ENCODE measurements around the gene PPFIA2. TPM values are rescaled to one million over a fixed set of nuclear protein-coding genes. Genes with fewer than 3 reads are reported as not detected.

The PPFIA2 gene
- total RNA-seq (2022) (not detected in 2 replicates), Bru-seq, nascent RNA (percentile 1 among the genes with signal in this experiment), BruChase-seq, experiment 1, labeled RNA remaining after a 2-hour chase (percentile 2 among the genes with signal in this experiment), BruChase-seq, experiment 2, labeled RNA remaining after a 6-hour chase (percentile 1 among the genes with signal in this experiment)
- long read RNA-seq = 0 reads

GRCh38 chr12:81759190-81760051, at the start of gene PPFIA2:
Gene PPFIA2, minus strand, starts transcription at chr12:81759350.
- POLR2A ChIA-PET = no interaction called here
- H3K36me3 Mint-ChIP-seq (ENCODE audit: insufficient read depth, unreplicated experiment) = no peaks in the 10 kb centered on the region
- Histone ChIP-seq H3K4me3 (ENCODE audit: low read depth, low read length) (peak within 1 kb of the TSS; percentile 2; the same call in 1 of the 2 replicates), H3K4me1 (no peaks in the 10 kb centered on the region), H3K27me3 (replicated peaks; ENCODE audit: control insufficient read depth, insufficient read depth, low read length) (no peaks in the 10 kb centered on the region), H3K9me3 (no peaks in the 10 kb centered on the region), H3K36me3 (ENCODE audit: control insufficient read depth, insufficient read depth, low read length) (no peaks in the 10 kb centered on the region)
- H3K4me1 Mint-ChIP-seq (ENCODE audit: low read depth, unreplicated experiment) = no peaks in the 10 kb centered on the region
- intact Hi-C loops (cut with micrococcal nuclease; ENCODE audit: unreplicated experiment) = no loop called here
- no peak for DNase-seq
- peak within 1 kb of the TSS; percentile 41 for H3K4me3 Mint-ChIP-seq (ENCODE audit: unreplicated experiment)
- TF ChIP-seq CTCF (IDR thresholded peaks at IDR 0.05; ENCODE audit: insufficient read depth in 1 of 2, low read depth in 1 of 2, low read length in 1 of 2, severe bottlenecking in 1 of 2, unreplicated experiment in 1 of 2) = no peak
- no peaks in the 10 kb centered on the region for H3K9me3 Mint-ChIP-seq (ENCODE audit: unreplicated experiment)
- CTCF ChIA-PET = no interaction called here
- no TSS peak for BruUV-seq (replicated peaks)
- no peak within 1 kb of the TSS for H3K27ac Mint-ChIP-seq (ENCODE audit: unreplicated experiment)
- H3K27me3 Mint-ChIP-seq (ENCODE audit: insufficient read depth, unreplicated experiment) = peaks cover 3% of the 10 kb centered on the region

- no TSS peak for BruUV-seq (replicated peaks)
- Mint-ChIP-seq H3K4me1 (ENCODE audit: low read depth, unreplicated experiment) (no peaks in the 10 kb centered on the region), H3K4me3 (ENCODE audit: unreplicated experiment) (no peak overlapping the region), H3K36me3 (ENCODE audit: insufficient read depth, unreplicated experiment) (no peaks in the 10 kb centered on the region), H3K27me3 (ENCODE audit: insufficient read depth, unreplicated experiment) (peaks cover 7% of the 10 kb centered on the region), H3K27ac (ENCODE audit: unreplicated experiment) (no peak overlapping the region), H3K9me3 (ENCODE audit: unreplicated experiment) (no peaks in the 10 kb centered on the region)
- H3K9me3 ChIP-seq = no peaks in the 10 kb centered on the region
- DNase-seq = no peak
- POLR2A ChIA-PET = no interaction called here
- intact Hi-C loops (cut with micrococcal nuclease; ENCODE audit: unreplicated experiment) = no loop called here
- CTCF ChIA-PET = no interaction called here
- no peaks in the 10 kb centered on the region for H3K4me1 ChIP-seq
- H3K36me3 ChIP-seq (ENCODE audit: control insufficient read depth, insufficient read depth, low read length) = no peaks in the 10 kb centered on the region
- TF ChIP-seq CTCF (IDR thresholded peaks at IDR 0.05; ENCODE audit: insufficient read depth in 1 of 2, low read depth in 1 of 2, low read length in 1 of 2, severe bottlenecking in 1 of 2, unreplicated experiment in 1 of 2) = no peak
- no peaks in the 10 kb centered on the region for H3K27me3 ChIP-seq (replicated peaks; ENCODE audit: control insufficient read depth, insufficient read depth, low read length)
- no peak overlapping the region for H3K4me3 ChIP-seq (ENCODE audit: low read depth, low read length)
These were observed 41.4 kb upstream of the PPFIA2 start for GRCh38 chr12:81800298-81801148.

- H3K36me3 ChIP-seq (ENCODE audit: control insufficient read depth, insufficient read depth, low read length) = no peaks in the 10 kb centered on the region
- Mint-ChIP-seq H3K9me3 (ENCODE audit: unreplicated experiment) (no peaks in the 10 kb centered on the region), H3K4me3 (ENCODE audit: unreplicated experiment) (no peak overlapping the region), H3K4me1 (ENCODE audit: low read depth, unreplicated experiment) (no peaks in the 10 kb centered on the region), H3K27ac (ENCODE audit: unreplicated experiment) (no peak overlapping the region), H3K36me3 (ENCODE audit: insufficient read depth, unreplicated experiment) (no peaks in the 10 kb centered on the region), H3K27me3 (ENCODE audit: insufficient read depth, unreplicated experiment) (peaks cover 7% of the 10 kb centered on the region)
- ChIA-PET POLR2A (no interaction called here), CTCF (no interaction called here)
- no peaks in the 10 kb centered on the region for H3K9me3 ChIP-seq
- DNase-seq = no peak
- H3K27me3 ChIP-seq (replicated peaks; ENCODE audit: control insufficient read depth, insufficient read depth, low read length) = no peaks in the 10 kb centered on the region
- H3K4me3 ChIP-seq (ENCODE audit: low read depth, low read length) = no peak overlapping the region
- BruUV-seq (replicated peaks) = no TSS peak
- no peaks in the 10 kb centered on the region for H3K4me1 ChIP-seq
- no peak for TF ChIP-seq CTCF (IDR thresholded peaks at IDR 0.05; ENCODE audit: insufficient read depth in 1 of 2, low read depth in 1 of 2, low read length in 1 of 2, severe bottlenecking in 1 of 2, unreplicated experiment in 1 of 2)
- intact Hi-C loops (cut with micrococcal nuclease; ENCODE audit: unreplicated experiment) = no loop called here
These were observed 39.1 kb upstream of the PPFIA2 start for GRCh38 chr12:81798294-81798693.
